RWPE2 (cell line): ENCODE measurements around the gene ZSWIM9.

Experiments
- ATAC-seq: fragments of 200-7000 bp; cut with Tn5 transposase; 3 replicates; pipeline ENCODE4 v1.9.1; 2021; ENCODE audit warnings: low read depth
- DNase-seq: peaks from one replicate; pipeline ENCODE4 v3.0.0-alpha.2; 2020; ENCODE audit warnings: low spot score
- H3K27ac ChIP-seq: fragments of 450-650 bp; 2 replicates; pipeline ENCODE4 v1.5.1; 2017; ENCODE audit warnings: mild to moderate bottlenecking; ENCODE audit not compliant: poor library complexity, severe bottlenecking
- H3K27me3 ChIP-seq: fragments of 250-450 bp; sonication (Bioruptor Pico); 2 replicates; pipeline ENCODE4 v1.5.1; 2021; ENCODE audit warnings: mild to moderate bottlenecking, moderate library complexity; ENCODE audit not compliant: insufficient read depth, poor library complexity, severe bottlenecking
- H3K36me3 ChIP-seq: fragments of 250-450 bp; sonication (Bioruptor Pico); 2 replicates; pipeline ENCODE4 v1.5.1; 2020; ENCODE audit warnings: low read depth, mild to moderate bottlenecking, moderate library complexity
- H3K4me1 ChIP-seq: fragments of 250-450 bp; sonication (Bioruptor Pico); 2 replicates; pipeline ENCODE4 v1.5.1; 2021; ENCODE audit warnings: mild to moderate bottlenecking, moderate library complexity; ENCODE audit not compliant: insufficient read depth, poor library complexity, severe bottlenecking
- H3K4me3 ChIP-seq: fragments of 250-450 bp; sonication (Bioruptor Pico); 2 replicates; pipeline ENCODE4 v1.5.1; 2021; ENCODE audit warnings: mild to moderate bottlenecking, moderate library complexity; ENCODE audit not compliant: severe bottlenecking
- H3K9me3 ChIP-seq: fragments of 250-450 bp; sonication (Bioruptor Pico); 2 replicates; pipeline ENCODE4 v1.5.1; 2021; ENCODE audit warnings: mild to moderate bottlenecking, moderate library complexity; ENCODE audit not compliant: severe bottlenecking
- CTCF ChIP-seq: fragments of 450-650 bp; IDR thresholded peaks from one replicate; pipeline ENCODE4 v1.5.1; 2017; ENCODE audit warnings: mild to moderate bottlenecking, moderate library complexity; ENCODE audit not compliant: poor library complexity, severe bottlenecking

ZSWIM9 gene

DNA sequence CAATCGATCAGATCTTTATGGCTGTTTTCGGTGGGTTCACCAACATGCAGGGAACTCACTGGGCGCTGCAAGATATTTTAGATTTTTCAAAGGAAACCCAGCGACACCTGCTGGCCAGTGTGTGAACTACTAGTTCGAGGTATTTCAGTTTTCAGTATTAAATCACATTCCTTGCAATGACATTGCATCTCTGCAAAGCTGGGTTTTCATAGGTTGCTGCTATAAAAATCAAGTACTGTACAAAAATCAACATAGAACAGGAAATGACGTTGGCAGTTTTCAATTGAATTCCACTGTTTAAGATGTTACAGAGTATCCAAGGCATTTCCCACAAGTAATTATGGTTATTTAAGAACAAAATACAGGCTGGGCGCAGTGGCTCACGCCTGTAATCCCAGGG lies 17.9 kb upstream of the ZSWIM9 start:
- DNase-seq (no peak), ATAC-seq (no peak)
- Histone ChIP-seq H3K9me3 (no peaks in the 10 kb centered on the region), H3K4me3 (no peak overlapping the region), H3K27me3 (no peaks in the 10 kb centered on the region), H3K36me3 (peaks cover 50% of the 10 kb centered on the region), H3K4me1 (no peaks in the 10 kb centered on the region), H3K27ac (no peak overlapping the region)
- peak; percentile 89 for TF ChIP-seq CTCF

GRCh38 chr19:48154003-48154402 lies 16.5 kb upstream of the ZSWIM9 start:
- no peak for ATAC-seq
- H3K27ac ChIP-seq: no peak overlapping the region

DNA sequence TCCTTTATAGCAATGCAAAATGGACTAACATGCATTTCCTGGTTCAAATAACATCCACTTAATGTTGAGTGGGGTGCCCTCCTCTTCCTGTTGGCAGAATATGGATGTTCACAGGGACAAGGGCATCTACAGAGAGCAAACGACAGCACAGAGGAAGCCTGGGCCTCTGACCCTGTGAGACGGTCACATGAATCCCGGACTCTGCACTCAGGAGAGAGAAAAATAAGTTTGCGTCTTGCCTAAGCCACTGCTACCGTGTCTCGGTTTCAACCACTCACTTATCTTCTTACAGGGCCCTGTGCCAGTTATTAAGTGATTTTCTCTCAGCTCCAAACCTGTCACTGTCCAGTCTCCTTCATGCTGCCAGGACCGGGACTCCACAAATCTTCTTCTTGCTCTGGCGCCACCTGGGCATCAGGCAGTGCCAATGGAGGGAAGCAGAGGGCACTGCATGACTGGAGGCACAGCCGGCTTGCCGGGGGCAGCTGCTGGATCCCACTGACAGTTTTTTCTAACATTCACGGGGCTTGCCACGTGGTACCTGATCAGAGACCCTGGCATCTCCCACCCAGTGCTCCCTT lies 12.2 kb upstream of the ZSWIM9 start:
- no peak for TF ChIP-seq CTCF
- H3K36me3 ChIP-seq: peaks cover 21% of the 10 kb centered on the region
- no peaks in the 10 kb centered on the region for H3K4me1 ChIP-seq
- H3K9me3 ChIP-seq: no peaks in the 10 kb centered on the region
- H3K27ac ChIP-seq: no peak overlapping the region
- no peak for DNase-seq
- no peak overlapping the region for H3K4me3 ChIP-seq
- H3K27me3 ChIP-seq: no peaks in the 10 kb centered on the region
- ATAC-seq: no peak

More at GRCh38 chr19:48154003-48154402, 16.5 kb upstream of the ZSWIM9 start:
- Histone ChIP-seq H3K4me3 (no peak overlapping the region), H3K4me1 (no peaks in the 10 kb centered on the region), H3K36me3 (peaks cover 47% of the 10 kb centered on the region), H3K27me3 (no peaks in the 10 kb centered on the region), H3K9me3 (no peaks in the 10 kb centered on the region)
- TF ChIP-seq CTCF: no peak
- DNase-seq: no peak

DNA sequence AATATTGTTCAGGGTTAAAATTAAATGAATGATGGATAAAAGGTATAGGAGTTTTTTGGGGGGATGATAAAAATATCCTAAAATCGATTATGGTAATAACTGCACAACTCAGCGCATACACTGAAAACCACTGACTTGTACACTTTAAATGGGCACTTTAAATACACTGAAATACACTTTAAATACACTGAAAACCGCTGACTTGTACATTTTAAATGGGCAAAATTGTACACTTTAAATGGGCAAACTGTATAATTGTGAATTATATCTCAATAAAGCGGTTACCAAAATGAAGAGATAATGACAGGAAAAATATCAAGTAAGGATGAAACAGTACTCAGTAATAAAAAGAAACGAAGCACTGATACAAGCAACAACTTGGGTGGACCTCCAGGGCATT lies 1.8 kb upstream of the ZSWIM9 start:
- no peak for TF ChIP-seq CTCF
- H3K9me3 ChIP-seq: no peaks in the 10 kb centered on the region
- ATAC-seq (no peak), DNase-seq (no peak)
- H3K4me3 ChIP-seq: no peak overlapping the region
- peaks cover 4% of the 10 kb centered on the region for H3K4me1 ChIP-seq
- no peaks in the 10 kb centered on the region for H3K27me3 ChIP-seq
- H3K27ac ChIP-seq: no peak overlapping the region
- peaks cover 24% of the 10 kb centered on the region for H3K36me3 ChIP-seq

DNA sequence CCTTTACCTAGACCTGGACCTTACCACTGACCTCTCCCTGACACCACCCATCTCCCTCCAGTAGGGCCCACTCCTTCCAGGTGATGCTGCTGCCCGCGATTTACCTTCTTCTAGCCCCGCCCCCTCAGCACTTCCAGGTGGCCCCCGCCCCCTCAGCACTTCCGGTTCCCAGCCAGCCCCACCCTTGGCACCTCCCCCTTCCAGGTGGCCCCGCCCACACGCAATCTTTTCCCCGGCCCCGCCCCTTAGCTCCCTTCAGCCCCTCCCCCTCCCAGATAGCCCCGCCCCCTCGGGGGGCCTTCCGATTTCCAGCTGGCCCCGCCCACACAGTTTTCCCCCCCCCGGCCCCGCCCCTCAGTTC lies 922 bp upstream of the ZSWIM9 start:
- peak; percentile 84 for DNase-seq
- no peak for TF ChIP-seq CTCF
- Histone ChIP-seq H3K36me3 (peaks cover 25% of the 10 kb centered on the region), H3K4me1 (peaks cover 4% of the 10 kb centered on the region), H3K9me3 (no peaks in the 10 kb centered on the region), H3K27ac (peak overlapping the region; percentile 67), H3K4me3 (peak overlapping the region; percentile 100), H3K27me3 (no peaks in the 10 kb centered on the region)
- ATAC-seq: 0 out of 3 replicates have a peak, but pooled peaks have one; percentile 1
